Measurements from ENCODE around the gene MCC. TPM values are rescaled to one million over a fixed set of nuclear protein-coding genes. Genes with fewer than 3 reads are reported as not detected.

The MCC gene
- total RNA-seq, 1 donor from 2014 or later, result 46.1 TPM

DNA sequence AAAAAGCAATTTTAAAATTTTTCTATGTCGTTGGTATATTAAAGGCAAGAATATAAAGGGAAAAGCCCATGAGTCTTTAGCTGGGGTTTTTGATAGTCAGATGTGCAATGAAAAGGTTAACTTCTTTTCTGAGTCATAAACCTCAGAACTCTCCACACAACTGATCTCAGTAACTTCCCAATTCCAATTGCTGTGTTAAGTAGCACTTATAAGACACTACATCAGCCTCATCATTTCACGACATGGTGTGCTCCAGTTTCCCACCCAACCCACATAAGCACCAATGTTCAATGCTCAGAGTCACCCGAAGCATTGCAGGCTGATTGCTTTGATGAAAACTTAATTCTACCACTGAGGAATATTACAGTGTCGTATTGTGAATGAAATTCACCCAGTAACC, 209.3 kb downstream of the MCC start:
- H3K9me3 Mint-ChIP-seq (ENCODE audit: unreplicated experiment), result no peaks in the 10 kb centered on the region
- H3K27me3 Mint-ChIP-seq (ENCODE audit: unreplicated experiment), result peaks cover 2% of the 10 kb centered on the region
- H3K4me1 Mint-ChIP-seq (ENCODE audit: low read depth, unreplicated experiment), result peaks cover 19% of the 10 kb centered on the region
- TF ChIP-seq, protein P1, sequence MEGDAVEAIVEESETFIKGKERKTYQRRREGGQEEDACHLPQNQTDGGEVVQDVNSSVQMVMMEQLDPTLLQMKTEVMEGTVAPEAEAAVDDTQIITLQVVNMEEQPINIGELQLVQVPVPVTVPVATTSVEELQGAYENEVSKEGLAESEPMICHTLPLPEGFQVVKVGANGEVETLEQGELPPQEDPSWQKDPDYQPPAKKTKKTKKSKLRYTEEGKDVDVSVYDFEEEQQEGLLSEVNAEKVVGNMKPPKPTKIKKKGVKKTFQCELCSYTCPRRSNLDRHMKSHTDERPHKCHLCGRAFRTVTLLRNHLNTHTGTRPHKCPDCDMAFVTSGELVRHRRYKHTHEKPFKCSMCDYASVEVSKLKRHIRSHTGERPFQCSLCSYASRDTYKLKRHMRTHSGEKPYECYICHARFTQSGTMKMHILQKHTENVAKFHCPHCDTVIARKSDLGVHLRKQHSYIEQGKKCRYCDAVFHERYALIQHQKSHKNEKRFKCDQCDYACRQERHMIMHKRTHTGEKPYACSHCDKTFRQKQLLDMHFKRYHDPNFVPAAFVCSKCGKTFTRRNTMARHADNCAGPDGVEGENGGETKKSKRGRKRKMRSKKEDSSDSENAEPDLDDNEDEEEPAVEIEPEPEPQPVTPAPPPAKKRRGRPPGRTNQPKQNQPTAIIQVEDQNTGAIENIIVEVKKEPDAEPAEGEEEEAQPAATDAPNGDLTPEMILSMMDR (IDR thresholded peaks at IDR 0.05; ENCODE audit: partially characterized antibody, unreplicated experiment), result no peak
- no peak overlapping the region for H3K27ac Mint-ChIP-seq (ENCODE audit: unreplicated experiment)
- no peak overlapping the region for H3K4me3 Mint-ChIP-seq (ENCODE audit: unreplicated experiment)
- DNase-seq, result no peak
- no peaks in the 10 kb centered on the region for H3K36me3 Mint-ChIP-seq (ENCODE audit: unreplicated experiment)

DNA sequence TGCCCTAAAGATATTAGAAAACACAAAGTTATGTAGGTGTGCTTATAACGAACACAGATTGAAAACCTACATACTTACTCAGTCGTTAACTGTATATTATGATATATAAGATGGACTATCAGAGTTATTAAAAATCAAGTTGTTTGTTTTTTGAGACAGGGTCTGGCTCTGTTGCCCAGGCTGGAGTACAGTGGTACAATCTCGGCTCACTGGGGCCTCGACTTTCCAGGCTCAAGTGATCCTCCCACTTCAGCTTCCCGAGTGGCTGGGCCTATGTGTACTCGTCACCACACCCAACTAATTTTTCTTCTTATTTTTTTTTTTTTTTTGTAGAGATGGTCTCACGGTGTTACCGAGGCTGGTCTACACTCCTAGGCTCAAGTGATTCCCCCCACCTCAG, 211.8 kb downstream of the MCC start:
- H3K4me1 Mint-ChIP-seq (ENCODE audit: low read depth, unreplicated experiment), result peaks cover 23% of the 10 kb centered on the region
- H3K27ac Mint-ChIP-seq (ENCODE audit: unreplicated experiment), result no peak overlapping the region
- H3K36me3 Mint-ChIP-seq (ENCODE audit: unreplicated experiment), result no peaks in the 10 kb centered on the region
- no peak for DNase-seq
- H3K9me3 Mint-ChIP-seq (ENCODE audit: unreplicated experiment), result no peaks in the 10 kb centered on the region
- H3K27me3 Mint-ChIP-seq (ENCODE audit: unreplicated experiment), result peaks cover 2% of the 10 kb centered on the region
- no peak overlapping the region for H3K4me3 Mint-ChIP-seq (ENCODE audit: unreplicated experiment)
- TF ChIP-seq, protein P1 (IDR thresholded peaks at IDR 0.05; ENCODE audit: partially characterized antibody, unreplicated experiment), result no peak

DNA sequence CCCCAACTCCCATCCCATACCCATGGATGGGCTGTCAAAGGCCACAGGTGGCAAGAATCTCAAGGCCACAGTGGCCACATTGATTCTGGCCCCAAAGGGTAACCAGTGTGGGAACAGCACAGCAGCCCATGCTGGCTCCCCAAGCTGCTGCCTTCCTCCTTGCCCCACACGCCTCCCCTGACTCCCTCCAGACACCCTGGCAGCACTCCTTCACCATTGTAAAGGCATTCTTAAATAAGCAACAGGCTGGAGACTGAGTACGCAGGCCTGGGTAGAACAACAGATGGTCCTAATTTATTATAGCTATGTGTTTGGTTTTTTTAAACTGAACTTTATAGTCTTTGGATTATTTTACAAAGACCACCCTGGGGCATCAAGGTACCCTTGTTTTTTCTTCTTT, 212.3 kb downstream of the MCC start:
- no peak overlapping the region for H3K27ac Mint-ChIP-seq (ENCODE audit: unreplicated experiment)
- no peak for DNase-seq

DNA sequence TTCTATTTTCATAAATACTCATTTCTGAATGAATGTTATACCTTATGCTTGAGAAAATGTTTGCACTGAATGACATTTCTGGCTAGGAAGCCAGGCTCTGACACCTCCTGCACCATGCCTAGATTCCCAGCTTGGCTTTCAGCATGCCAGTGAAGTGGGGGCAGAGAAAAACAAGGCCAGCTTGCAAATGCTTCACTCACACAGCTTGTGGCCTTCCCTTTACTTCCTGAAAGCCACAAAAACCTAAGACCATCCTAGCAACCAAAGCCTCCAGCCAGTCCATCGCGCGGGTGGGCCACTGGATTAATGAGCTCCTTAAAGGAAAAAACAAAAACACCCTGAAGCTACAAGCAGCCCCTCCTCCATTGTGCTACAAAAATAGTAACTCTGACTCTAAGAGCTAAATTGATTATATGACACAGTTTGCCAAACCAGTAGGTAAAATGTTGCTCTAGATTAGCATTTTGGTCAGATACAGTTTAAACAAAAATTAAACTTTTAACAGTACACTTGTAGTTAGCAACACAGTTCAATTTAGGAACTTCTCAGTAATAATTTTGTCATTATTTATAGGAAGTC, 213.3 kb downstream of the MCC start:
- no peaks in the 10 kb centered on the region for H3K9me3 Mint-ChIP-seq (ENCODE audit: unreplicated experiment)
- H3K36me3 Mint-ChIP-seq (ENCODE audit: unreplicated experiment), result no peaks in the 10 kb centered on the region
- DNase-seq, result no peak
- H3K4me1 Mint-ChIP-seq (ENCODE audit: low read depth, unreplicated experiment), result peaks cover 23% of the 10 kb centered on the region
- no peak overlapping the region for H3K4me3 Mint-ChIP-seq (ENCODE audit: unreplicated experiment)
- H3K27me3 Mint-ChIP-seq (ENCODE audit: unreplicated experiment), result peaks cover 2% of the 10 kb centered on the region
- H3K27ac Mint-ChIP-seq (ENCODE audit: unreplicated experiment), result no peak overlapping the region
- TF ChIP-seq, protein P1 (IDR thresholded peaks at IDR 0.05; ENCODE audit: partially characterized antibody, unreplicated experiment), result no peak

More for the DNA sequence above, 212.3 kb downstream of the MCC start:
- no peaks in the 10 kb centered on the region for H3K9me3 Mint-ChIP-seq (ENCODE audit: unreplicated experiment)
- H3K4me3 Mint-ChIP-seq (ENCODE audit: unreplicated experiment), result no peak overlapping the region
- H3K4me1 Mint-ChIP-seq (ENCODE audit: low read depth, unreplicated experiment), result peaks cover 23% of the 10 kb centered on the region
- TF ChIP-seq, protein P1 (IDR thresholded peaks at IDR 0.05; ENCODE audit: partially characterized antibody, unreplicated experiment), result no peak
- H3K27me3 Mint-ChIP-seq (ENCODE audit: unreplicated experiment), result peaks cover 2% of the 10 kb centered on the region
- H3K36me3 Mint-ChIP-seq (ENCODE audit: unreplicated experiment), result no peaks in the 10 kb centered on the region

DNA sequence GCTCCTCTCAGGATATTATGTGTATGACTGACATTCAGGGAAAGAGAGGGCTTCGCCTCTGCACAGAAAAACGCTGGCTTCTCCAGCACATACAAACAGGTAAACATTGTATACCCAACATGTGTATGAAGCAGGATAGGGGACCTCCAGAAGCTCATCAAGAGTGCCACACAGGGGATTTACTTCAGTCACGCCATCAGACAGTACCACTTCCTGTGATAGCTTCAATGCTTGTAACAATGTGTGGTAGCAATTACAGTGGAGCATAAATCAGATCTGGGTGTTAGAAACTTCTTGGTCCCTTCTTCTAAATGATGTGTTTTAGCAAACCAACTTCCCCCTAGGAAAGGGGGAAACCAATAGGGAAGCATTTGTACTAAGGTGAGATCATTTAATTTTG, 214.3 kb downstream of the MCC start:
- no peak overlapping the region for H3K27ac Mint-ChIP-seq (ENCODE audit: unreplicated experiment)
- TF ChIP-seq, protein P1 (IDR thresholded peaks at IDR 0.05; ENCODE audit: partially characterized antibody, unreplicated experiment), result no peak
- H3K27me3 Mint-ChIP-seq (ENCODE audit: unreplicated experiment), result peaks cover 2% of the 10 kb centered on the region
- no peaks in the 10 kb centered on the region for H3K36me3 Mint-ChIP-seq (ENCODE audit: unreplicated experiment)
- no peak overlapping the region for H3K4me3 Mint-ChIP-seq (ENCODE audit: unreplicated experiment)
- H3K9me3 Mint-ChIP-seq (ENCODE audit: unreplicated experiment), result no peaks in the 10 kb centered on the region
- H3K4me1 Mint-ChIP-seq (ENCODE audit: low read depth, unreplicated experiment), result peaks cover 32% of the 10 kb centered on the region
- no peak for DNase-seq
